NCI-H2029 treated with DMSO at 0.1 percent for 48 hours (cell line): ENCODE measurements around the gene IRF6.

Source experiments
- DNase-seq: peaks from one replicate; lab custom pipeline; 2025; lab: John Stamatoyannopoulos, UW

IRF6 gene

DNA sequence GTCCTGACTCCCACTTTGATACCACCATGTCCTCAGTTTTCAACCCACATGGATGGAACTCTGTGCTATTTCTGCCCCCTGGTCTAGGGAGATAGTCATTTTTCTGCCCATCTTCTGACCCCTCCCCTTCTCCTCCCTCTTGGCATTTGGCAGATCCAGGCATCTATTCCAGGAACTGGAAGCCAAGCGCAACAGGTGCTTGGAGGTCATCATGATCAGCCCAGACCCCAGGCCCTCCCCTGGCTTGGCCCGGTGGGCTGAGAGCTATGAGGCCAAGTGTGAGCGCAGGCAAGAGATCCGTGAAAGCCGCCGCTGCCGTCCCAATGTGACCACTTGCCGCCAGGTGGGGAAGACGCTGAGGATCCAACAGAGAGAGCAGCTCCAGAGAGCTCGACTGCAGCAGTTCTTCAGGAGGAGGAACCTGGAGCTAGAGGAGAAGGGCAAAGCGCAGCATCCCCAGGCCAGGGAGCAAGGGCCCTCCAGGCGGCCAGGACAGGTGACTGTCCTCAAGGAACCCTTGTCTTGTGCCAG, 46.0 kb downstream of the IRF6 start:
- no peak for DNase-seq

DNA sequence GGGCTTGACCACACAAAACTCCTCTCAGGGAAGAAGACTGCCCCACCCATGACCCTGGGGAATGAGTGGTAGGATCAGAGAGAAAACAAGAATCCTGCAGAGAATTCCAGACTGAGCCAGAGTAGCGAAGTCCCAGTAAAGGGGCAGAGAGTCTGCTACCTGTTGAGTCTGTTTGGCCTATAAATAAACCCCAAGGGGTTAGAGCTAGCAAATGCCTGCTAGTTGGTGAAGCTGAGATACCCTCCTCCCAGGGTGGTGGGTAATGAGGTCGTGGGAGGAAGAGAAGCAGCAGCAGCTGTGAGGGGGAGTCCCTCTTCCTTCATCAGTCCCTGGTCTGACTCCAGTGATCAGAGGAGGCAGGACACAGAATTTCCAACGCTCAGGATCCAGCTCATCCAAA, 47.5 kb downstream of the IRF6 start:
- no peak for DNase-seq

DNA sequence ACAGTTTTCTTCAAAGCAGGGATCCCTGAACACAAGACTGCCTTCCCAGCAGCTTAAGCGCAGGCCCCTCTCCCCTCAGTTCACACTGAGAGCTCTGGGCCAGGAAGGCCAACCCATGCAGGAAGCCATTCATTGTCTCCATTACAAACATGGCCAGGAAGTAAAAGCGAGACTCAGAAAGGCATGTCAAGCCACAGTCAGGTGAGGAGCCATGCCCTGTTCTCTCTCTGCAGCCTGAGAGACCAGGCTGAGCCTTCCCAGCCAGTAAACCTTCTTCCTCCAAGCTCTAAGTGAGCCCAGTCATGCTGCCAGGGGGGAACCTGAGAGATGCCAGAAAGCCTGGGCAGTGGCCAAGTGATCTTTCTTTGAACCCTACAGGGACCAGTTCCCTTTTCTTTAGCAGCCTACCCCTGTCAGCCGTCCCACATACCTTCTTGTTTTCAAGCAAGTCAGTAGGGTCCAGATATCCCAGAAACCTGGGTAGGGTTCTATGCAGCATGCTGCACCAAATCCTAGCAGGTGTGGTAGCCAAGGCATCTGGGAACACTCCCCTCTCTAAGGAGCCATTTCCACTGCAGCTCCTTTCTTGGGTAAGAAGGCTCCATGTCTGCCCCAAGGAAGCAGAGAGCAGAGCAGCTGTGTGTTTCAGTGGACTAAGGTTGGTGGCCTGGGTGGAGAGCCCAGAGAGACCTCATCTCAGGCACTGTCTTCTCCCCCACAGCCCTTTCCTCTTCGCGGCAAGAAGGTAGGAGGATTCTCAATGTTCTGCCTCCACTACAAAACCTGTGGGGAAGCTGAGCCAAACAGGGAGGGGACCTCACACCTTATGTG, 49.1 kb downstream of the IRF6 start:
- DNase-seq = no peak

DNA sequence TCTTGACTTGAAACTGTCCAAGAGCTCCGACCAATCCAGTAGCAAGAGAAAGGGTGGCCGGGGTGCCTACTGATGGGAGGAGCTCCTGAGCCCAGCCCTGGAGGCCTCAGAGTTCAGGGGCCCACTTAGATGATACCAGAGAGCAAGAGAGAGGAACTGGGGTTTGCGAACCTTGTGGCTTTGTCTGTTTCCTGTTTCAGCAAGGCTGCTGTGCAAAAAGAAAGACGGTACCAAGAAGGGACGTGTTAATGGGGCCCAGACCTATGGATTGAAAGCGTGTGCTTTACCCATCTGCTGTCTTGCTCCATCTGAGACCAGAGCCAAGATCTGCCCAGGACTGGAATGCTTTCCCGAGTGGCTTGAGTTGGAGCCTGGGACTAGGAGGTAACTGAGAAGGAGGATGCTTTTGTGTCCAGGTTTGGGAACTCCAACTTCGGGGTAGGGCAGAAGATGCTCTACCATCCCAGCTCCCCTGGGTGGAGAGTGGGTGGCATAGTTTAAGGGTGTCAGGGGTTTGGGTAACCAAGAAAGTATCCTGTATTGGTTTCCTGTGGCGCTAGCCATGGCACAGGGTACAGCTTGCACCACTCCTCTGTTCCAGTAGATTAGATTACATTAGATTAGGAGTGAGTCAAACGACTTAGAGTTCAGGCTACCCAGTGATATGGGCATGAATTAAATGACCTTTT, 49.9 kb downstream of the IRF6 start, which contains the start of gene TRAF3IP3:
TSS of gene TRAF3IP3 (plus strand) at position 128 of the 689 bp plus-strand sequence. CDS start 3,987 bp downstream, outside the sequence.
- no peak for DNase-seq

GRCh38 chr1:209755256-209755655, 50.7 kb downstream of the IRF6 start:
- DNase-seq = no peak

- DNase-seq = no peak
Observed at GRCh38 chr1:209752890-209753289, 53.1 kb downstream of the IRF6 start.

GRCh38 chr1:209751627-209752231, 54.2 kb downstream of the IRF6 start:
- no peak for DNase-seq

- no peak for DNase-seq
Observed at GRCh38 chr1:209749670-209750323, 56.1 kb downstream of the IRF6 start.

- no peak for DNase-seq
Observed at GRCh38 chr1:209749205-209749604, 56.7 kb downstream of the IRF6 start.

DNA sequence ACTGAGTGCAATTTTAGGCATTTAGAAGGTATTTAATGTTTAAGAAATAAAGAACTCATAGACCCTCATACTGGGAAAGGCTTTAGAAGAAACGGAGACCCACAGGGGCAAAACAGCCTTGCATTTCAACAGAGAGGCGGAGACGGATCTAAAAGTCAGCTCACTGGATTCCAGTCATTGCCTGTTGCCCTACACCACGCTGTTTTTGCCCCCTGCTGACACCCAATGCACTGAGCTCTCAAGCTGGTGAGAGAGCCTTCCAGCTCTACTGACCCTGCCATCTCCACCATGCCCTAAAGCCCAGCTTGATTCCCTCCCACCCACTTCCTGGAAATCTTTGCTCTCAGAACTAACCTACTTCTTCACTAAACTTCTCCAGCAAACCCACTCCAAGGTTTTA, 57.3 kb downstream of the IRF6 start:
- no peak for DNase-seq

DNA sequence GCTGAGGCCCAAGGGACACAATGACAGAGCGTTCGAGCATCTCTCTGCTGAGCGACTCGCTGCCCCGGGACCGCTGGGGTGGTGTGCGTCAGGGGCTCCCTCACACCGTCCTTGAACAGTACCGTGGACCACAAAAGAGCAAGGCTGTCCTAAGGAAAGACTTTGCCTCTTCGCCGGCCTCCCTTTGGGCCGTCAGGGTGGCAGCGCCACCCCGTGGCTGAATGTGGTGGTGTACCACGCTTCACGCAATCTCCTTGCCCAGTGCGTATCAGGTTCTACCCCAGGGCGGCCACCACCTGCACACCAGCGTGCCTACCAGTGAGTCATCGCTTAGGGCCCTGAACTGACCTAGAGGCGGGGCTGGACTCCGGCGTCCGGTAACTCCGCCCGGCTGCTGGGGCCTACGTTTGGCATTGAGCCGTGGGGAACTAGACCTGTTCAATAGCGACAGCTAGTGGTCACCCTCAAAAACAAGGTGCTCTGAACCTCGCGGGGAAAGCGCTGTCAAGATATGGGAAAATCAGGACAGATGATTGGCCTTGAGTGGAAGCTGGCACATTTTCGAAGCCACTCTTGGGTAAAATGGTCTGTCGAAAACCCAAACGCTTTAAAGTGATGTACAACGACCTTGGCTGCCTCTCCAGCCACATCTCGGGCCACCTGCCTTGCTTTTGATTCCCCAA, 58.2 kb downstream of the IRF6 start:
- DNase-seq = peak; percentile 42

DNA sequence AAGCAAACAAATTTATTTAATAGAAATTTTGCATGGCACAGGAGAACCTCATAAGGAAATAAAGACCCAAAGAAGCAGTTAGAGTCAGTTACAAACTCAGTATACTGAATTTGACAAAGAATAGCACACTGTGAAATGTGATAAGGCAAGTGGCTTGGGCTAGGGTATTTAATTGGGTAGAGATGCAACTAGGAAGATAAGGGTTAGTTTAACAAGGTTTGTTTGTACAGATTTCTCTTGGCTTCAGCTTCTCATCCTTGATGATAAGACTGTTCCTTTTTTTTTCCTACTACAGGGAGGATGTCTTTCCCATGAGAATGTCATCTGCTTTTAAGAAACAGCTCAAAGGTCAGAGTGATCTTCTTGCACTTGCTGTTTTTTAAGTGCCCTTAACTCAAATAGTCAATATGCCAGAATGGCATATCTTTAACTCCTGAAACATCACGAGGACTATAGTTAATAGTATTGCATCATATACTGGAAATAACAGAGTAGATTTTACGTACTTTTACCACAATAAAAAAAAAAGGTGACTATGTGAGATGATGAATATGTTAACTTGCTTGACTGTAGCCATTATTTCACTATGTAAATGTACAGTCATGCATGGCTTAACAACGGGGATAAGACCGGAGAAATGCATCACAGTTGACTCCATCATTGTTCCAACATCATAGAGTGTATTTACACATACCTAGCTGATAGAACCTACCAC, 59.3 kb downstream of the IRF6 start:
- no peak for DNase-seq

DNA sequence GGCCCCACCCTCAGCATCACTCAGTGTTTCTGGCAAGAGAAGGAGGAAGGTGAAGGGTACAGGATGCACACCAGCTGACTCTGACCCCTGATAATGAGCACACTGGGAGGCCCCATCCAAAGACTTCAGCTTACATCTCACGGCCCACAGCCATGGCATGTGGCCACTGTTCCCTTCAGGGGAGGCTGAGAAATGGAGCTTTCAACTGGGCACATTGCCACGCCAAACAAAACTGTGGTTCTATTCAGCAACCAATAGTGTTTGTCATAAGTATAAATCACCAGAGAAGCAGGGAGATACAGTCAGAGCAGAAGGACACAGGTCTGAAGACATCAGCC, 62.8 kb downstream of the IRF6 start:
- peak; percentile 34 for DNase-seq

GRCh38 chr1:209742409-209743144, 63.4 kb downstream of the IRF6 start:
- no peak for DNase-seq

DNA sequence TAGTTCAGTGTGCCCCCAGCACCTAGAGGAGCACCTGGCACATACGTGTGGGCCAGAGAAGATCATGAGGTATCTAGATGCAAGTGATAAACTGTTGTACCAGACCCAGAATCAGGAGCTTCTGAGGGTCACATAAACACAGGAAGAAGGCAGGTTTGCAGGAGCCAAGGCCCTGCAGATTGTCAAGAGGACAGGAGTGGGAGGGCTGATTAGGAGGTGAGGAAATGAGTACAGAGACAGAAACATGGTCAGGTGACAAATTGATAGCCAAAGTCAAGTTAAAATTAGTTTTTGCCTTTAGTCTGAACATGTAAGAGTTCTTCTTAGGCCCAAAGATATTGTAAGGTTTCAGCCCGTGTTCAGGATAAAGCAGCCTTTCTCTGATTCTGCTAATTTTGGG, 64.1 kb downstream of the IRF6 start:
- DNase-seq = no peak

GRCh38 chr1:209741193-209741592, 64.7 kb downstream of the IRF6 start:
- no peak for DNase-seq

DNA sequence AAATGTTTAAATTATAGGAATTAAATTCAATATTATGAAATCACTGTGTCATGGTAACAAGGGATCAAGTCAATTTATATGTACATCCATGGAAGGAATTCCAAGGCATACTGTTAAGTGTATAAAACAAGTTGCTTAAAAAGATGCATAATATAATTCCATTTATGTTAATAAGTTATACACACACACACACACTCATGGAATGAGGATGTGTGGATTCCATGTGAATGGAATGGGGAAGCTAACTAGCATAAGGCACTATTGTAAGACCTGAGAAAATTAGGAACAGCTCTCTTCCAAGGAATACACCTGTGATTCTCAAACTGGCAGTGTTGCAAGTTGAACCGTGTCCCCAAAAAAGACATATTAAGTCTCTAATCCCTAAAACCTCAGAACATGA, 67.7 kb downstream of the IRF6 start:
- no peak for DNase-seq

- DNase-seq = no peak
Observed at GRCh38 chr1:209737118-209737505, 68.8 kb downstream of the IRF6 start.

GRCh38 chr1:209736490-209737117, 69.3 kb downstream of the IRF6 start:
- no peak for DNase-seq
